Keratinocyte (primary cell): ENCODE data around the gene COL4A5. TPM values are rescaled to one million over a fixed set of nuclear protein-coding genes. Genes with fewer than 3 reads are reported as not detected.

Source experiments
- DNase-seq: peaks from one replicate; pipeline ENCODE4 v3.0.0-alpha.2; 2011; ENCODE audit warnings: low read depth, missing footprints, low spot score
- FAIRE-seq: peaks from 2 replicates; lab custom pipeline; 2011; peaks lifted over from hg19 to GRCh38; lab: Jason Lieb, UNC
- H2AFZ ChIP-seq: 2 replicates; pipeline ENCODE4 v1.6.0; 2012; ENCODE audit warnings: low read length, control low read depth, inconsistent platforms; ENCODE audit not compliant: control insufficient read depth
- H3K27ac ChIP-seq: 2 replicates; pipeline ENCODE4 v1.5.1; 2011; ENCODE audit warnings: low read length; ENCODE audit not compliant: control insufficient read depth, insufficient read depth
- H3K27me3 ChIP-seq: 3 replicates; pipeline ENCODE4 v1.6.0; 2011; ENCODE audit warnings: low read length; ENCODE audit not compliant: control insufficient read depth, insufficient read depth; ENCODE audit errors: extremely low read depth
- H3K36me3 ChIP-seq, 2 experiments: 2 replicates in 1 of 2; 3 replicates in 1 of 2; pipeline ENCODE4 v1.5.1; 2011; ENCODE audit warnings: low read length in 2 of 2, mild to moderate bottlenecking in 1 of 2; ENCODE audit not compliant: control insufficient read depth in 2 of 2, insufficient read depth in 2 of 2; ENCODE audit errors: extremely low read depth in 1 of 2
- H3K4me1 ChIP-seq: 3 replicates; pipeline ENCODE4 v1.5.1; 2011; ENCODE audit warnings: low read length; ENCODE audit not compliant: control insufficient read depth, insufficient read depth; ENCODE audit errors: extremely low read depth
- H3K4me2 ChIP-seq: 3 replicates; pipeline ENCODE4 v1.6.0; 2011; ENCODE audit warnings: low read depth, low read length; ENCODE audit not compliant: control insufficient read depth, insufficient read depth; ENCODE audit errors: extremely low read depth
- H3K4me3 ChIP-seq, 3 experiments: fragments of 200-600 bp in 1 of 3; sonication (generic) in 1 of 3; 2 replicates in 2 of 3; 3 replicates in 1 of 3; pipeline ENCODE4 v1.5.1; 2011 to 2016; ENCODE audit warnings: low read length in 3 of 3, mild to moderate bottlenecking in 3 of 3, control low read depth in 2 of 3, inconsistent platforms in 1 of 3, low read depth in 1 of 3, mixed read lengths in 1 of 3, mixed run types in 1 of 3, moderate library complexity in 1 of 3; ENCODE audit not compliant: control insufficient read depth in 2 of 3, insufficient read depth in 2 of 3; ENCODE audit errors: extremely low read depth in 1 of 3
- H3K79me2 ChIP-seq: 2 replicates; pipeline ENCODE4 v1.6.0; 2012; ENCODE audit warnings: low read length; ENCODE audit not compliant: control insufficient read depth, insufficient read depth
- H3K9ac ChIP-seq: 3 replicates; pipeline ENCODE4 v1.6.0; 2011; ENCODE audit warnings: low read length; ENCODE audit not compliant: control insufficient read depth, insufficient read depth; ENCODE audit errors: extremely low read depth
- H3K9me1 ChIP-seq: 3 replicates; pipeline ENCODE4 v1.6.0; 2011; ENCODE audit warnings: low read length; ENCODE audit not compliant: control insufficient read depth, insufficient read depth; ENCODE audit errors: extremely low read depth
- H3K9me3 ChIP-seq: 2 replicates; pipeline ENCODE4 v1.5.1; 2012; ENCODE audit warnings: low read depth, low read length; ENCODE audit not compliant: control insufficient read depth
- H4K20me1 ChIP-seq: 3 replicates; pipeline ENCODE4 v1.6.0; 2011; ENCODE audit warnings: low read length; ENCODE audit not compliant: control insufficient read depth, insufficient read depth; ENCODE audit errors: extremely low read depth
- EZH2 ChIP-seq: IDR thresholded peaks from one replicate; pipeline ENCODE4 v1.6.1; 2012; ENCODE audit warnings: inconsistent platforms, mild to moderate bottlenecking, low read length, moderate library complexity
- dilution Hi-C: fragments of 300-500 bp; cut with MboI; formaldehyde crosslinking; loops from one replicate; pipeline ENCODE4 v1.7.0; 2020; ENCODE audit warnings: low sequenced_read_pairs; ENCODE audit not compliant: extremely low pct_ligation_motif_present
- polyA plus RNA-seq, 5 experiments: library from polyadenylated mRNA; depleted of rRNA in 3 of 5; stranded (reverse) in 3 of 5; stranded (forward) in 1 of 5; unstranded in 1 of 5; fragments of >200 nt; gene quantifications; 1 replicate in 1 of 5; 2 replicates in 3 of 5; 3 replicates in 1 of 5; pipeline versions ENCODE4 v1.2.1 to v1.2.3, GENCODE V29; 2011 to 2012; ENCODE audit warnings: missing spikeins in 2 of 5, low read depth in 1 of 5, low replicate concordance in 1 of 5
- TF ChIP-seq, protein P1 (sequence below), 3 experiments: IDR thresholded peaks in 1 of 3; conservative IDR thresholded peaks in 1 of 3; optimal IDR thresholded peaks in 1 of 3; 2 replicates in 2 of 3; 3 replicates in 1 of 3; pipeline versions ENCODE3 to v1.5.1; 2011; ENCODE audit warnings: low read length in 3 of 3, mild to moderate bottlenecking in 3 of 3, moderate library complexity in 2 of 3, control low read depth in 1 of 3, inconsistent platforms in 1 of 3; ENCODE audit not compliant: insufficient read depth in 2 of 3; ENCODE audit errors: extremely low read depth in 1 of 3

Gene COL4A5
- polyA plus RNA-seq, 1 donor (not counting 4 experiments of a cell fraction or from before 2014, with no cell fraction given): 53.2 TPM

DNA sequence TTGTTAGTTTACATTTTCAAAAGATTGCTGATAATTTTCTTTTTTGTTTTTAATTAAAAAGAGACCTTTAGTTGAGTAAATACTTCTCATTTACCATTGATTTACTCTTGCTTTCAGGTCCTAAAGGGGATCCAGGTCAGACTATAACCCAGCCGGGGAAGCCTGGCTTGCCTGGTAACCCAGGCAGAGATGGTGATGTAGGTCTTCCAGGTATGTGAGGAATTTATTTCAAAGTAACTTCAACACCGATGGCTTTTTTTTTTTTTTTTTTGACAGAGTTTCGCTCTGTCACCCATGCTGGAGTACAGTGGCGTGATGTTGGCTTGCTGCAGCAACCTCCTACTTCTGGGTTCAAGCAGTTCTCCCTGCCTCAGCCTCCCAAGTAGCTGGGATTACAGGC lies 161.6 kb downstream of the COL4A5 start:
- peaks cover 0 to 2% of the 10 kb centered on the region in 2 experiments for H3K36me3 ChIP-seq
- H3K27me3 ChIP-seq: peaks cover 5% of the 10 kb centered on the region
- H3K9me1 ChIP-seq: no peaks in the 10 kb centered on the region
- H3K9me3 ChIP-seq: no peaks in the 10 kb centered on the region
- H3K4me3 ChIP-seq: no peak overlapping the region
- FAIRE-seq (no peak), DNase-seq (no peak)
- no peaks in the 10 kb centered on the region for H3K4me1 ChIP-seq
- no peak overlapping the region for H3K9ac ChIP-seq
- no peak overlapping the region for H3K4me2 ChIP-seq
- H4K20me1 ChIP-seq: no peaks in the 10 kb centered on the region
- no peaks in the 10 kb centered on the region for H3K79me2 ChIP-seq
- no peak overlapping the region for H3K27ac ChIP-seq
- H2AFZ ChIP-seq: no peak overlapping the region
- dilution Hi-C loops: no loop called here
- TF ChIP-seq, protein P1, sequence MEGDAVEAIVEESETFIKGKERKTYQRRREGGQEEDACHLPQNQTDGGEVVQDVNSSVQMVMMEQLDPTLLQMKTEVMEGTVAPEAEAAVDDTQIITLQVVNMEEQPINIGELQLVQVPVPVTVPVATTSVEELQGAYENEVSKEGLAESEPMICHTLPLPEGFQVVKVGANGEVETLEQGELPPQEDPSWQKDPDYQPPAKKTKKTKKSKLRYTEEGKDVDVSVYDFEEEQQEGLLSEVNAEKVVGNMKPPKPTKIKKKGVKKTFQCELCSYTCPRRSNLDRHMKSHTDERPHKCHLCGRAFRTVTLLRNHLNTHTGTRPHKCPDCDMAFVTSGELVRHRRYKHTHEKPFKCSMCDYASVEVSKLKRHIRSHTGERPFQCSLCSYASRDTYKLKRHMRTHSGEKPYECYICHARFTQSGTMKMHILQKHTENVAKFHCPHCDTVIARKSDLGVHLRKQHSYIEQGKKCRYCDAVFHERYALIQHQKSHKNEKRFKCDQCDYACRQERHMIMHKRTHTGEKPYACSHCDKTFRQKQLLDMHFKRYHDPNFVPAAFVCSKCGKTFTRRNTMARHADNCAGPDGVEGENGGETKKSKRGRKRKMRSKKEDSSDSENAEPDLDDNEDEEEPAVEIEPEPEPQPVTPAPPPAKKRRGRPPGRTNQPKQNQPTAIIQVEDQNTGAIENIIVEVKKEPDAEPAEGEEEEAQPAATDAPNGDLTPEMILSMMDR (optimal IDR thresholded peaks at IDR 0.05 in 1 of 3, IDR thresholded peaks at IDR 0.05 in 1 of 3, conservative IDR thresholded peaks at IDR 0.05 in 1 of 3; ENCODE audit: extremely low read depth in 1 of 3, insufficient read depth in 2 of 3, low read length in 3 of 3): no peak
- no peak for TF ChIP-seq EZH2

DNA sequence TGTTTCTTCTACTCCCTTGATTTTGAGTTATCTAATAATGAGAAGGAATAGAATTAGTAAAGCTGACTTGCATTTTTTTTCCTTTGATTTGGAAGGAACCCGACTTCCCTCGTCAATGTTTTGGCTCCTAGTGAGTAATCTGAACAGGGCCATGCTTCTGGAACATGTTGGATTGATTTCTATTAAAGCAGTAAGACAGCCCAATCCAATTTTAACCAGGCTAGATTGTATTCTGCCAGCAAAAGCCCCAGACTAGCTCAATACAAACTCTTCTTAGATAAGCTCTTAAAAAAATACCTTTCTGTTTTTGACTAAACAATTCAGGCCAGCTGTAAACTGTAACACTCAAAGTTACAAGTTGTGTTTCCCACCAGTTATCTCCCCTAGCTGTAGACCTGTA lies 170.5 kb downstream of the COL4A5 start:
- Histone ChIP-seq H3K36me3 (peaks cover 4 to 5% of the 10 kb centered on the region in 2 experiments), H3K79me2 (no peaks in the 10 kb centered on the region), H4K20me1 (no peaks in the 10 kb centered on the region), H3K9me1 (no peaks in the 10 kb centered on the region), H2AFZ (no peak overlapping the region), H3K9ac (no peak overlapping the region), H3K4me2 (no peak overlapping the region), H3K27ac (no peak overlapping the region), H3K4me1 (no peaks in the 10 kb centered on the region), H3K27me3 (no peaks in the 10 kb centered on the region), H3K4me3 (no peak overlapping the region), H3K9me3 (no peaks in the 10 kb centered on the region)
- TF ChIP-seq, protein P1 (optimal IDR thresholded peaks at IDR 0.05 in 1 of 3, IDR thresholded peaks at IDR 0.05 in 1 of 3, conservative IDR thresholded peaks at IDR 0.05 in 1 of 3; ENCODE audit: extremely low read depth in 1 of 3, insufficient read depth in 2 of 3, low read length in 3 of 3): no peak
- TF ChIP-seq EZH2: no peak
- dilution Hi-C loops: no loop called here
- no peak for FAIRE-seq
- no peak for DNase-seq
